Mucosa of descending colon (tissue), 3 donors: Measurements from ENCODE around the gene CEP131. TPM values are rescaled to one million over a fixed set of nuclear protein-coding genes. Genes with fewer than 3 reads are reported as not detected.

Experiments used
- ATAC-seq: fragments of 200-7000 bp; cut with Tn5 transposase; one replicate; pipeline ENCODE4 v1.9.1; 2020; ENCODE audit warnings: mild to moderate bottlenecking, moderate library complexity
- DNase-seq, 3 donors: peaks; one replicate each; pipeline ENCODE4 v3.0.0-alpha.2; 2020
- H3K36me3 ChIP-seq: fragments of 200-600 bp; one replicate; pipeline ENCODE4 v1.8.0; 2021; ENCODE audit warnings: low read depth, mild to moderate bottlenecking
- H3K4me1 ChIP-seq: fragments of 200-600 bp; one replicate; pipeline ENCODE4 v1.8.0; 2021; ENCODE audit warnings: low read depth, mild to moderate bottlenecking
- H3K4me3 ChIP-seq: fragments of 200-600 bp; one replicate; pipeline ENCODE4 v1.8.0; 2021; ENCODE audit warnings: mild to moderate bottlenecking
- H3K9me3 ChIP-seq: fragments of 200-600 bp; one replicate; pipeline ENCODE4 v1.8.0; 2021; ENCODE audit warnings: mild to moderate bottlenecking
- CTCF ChIP-seq: fragments of 200-600 bp; IDR thresholded peaks from one replicate; pipeline ENCODE4 v1.8.0; 2022; ENCODE audit warnings: antibody characterized with exemption, mild to moderate bottlenecking
- intact Hi-C, 2 donors: fragments of 100-400 bp; cut with DNase I in 1 of 2; cut with micrococcal nuclease in 1 of 2; formaldehyde crosslinking; loops; one replicate each; pipeline versions ENCODE4 v1.11.0 to v1.11.1; 2022; cut with DNase I, micrococcal nuclease
- long read RNA-seq, 2 donors: library from polyadenylated mRNA; unstranded; transcript quantifications; one replicate each; pipeline ENCODE4 v2.0.0, GENCODE V29; 2019 to 2021
- total RNA-seq, 3 donors: library from RNA; stranded (reverse); fragmentation: NEBNext Ultra II Directional in 2 of 3; extraction: Animal tissue kit (Norgen Biotek cat#: 25700) in 2 of 3; gene quantifications; one replicate each; pipeline versions ENCODE4 v1.2.1 to v1.2.4, GENCODE V29; 2021 to 2023
- donor health status: DM: no; HTN: no; CAD: no; lungs with moderate emphysema.
- donor health status: DM: no; HTN: no; CAD: no.
- donor health status: DM: no; HTN: yes; CAD: no.

Gene CEP131
- 1 to 10 TPM; 5.7 to 9.3 (median 8.7) TPM for total RNA-seq
- long read RNA-seq, donor 1, transcript CEP131-203 (26 exons, 3,543 nt) = major isoform, 5 of 26 reads
- long read RNA-seq, donor 1, partial matches to known transcripts = 4 of 26 reads
- long read RNA-seq, donor 1, other reads (novel, unspliced or antisense) = 13 of 26 reads
- long read RNA-seq, donor 2, partial matches to known transcripts = 2 of 6 reads
- long read RNA-seq, donor 2, other reads (novel, unspliced or antisense) = 2 of 6 reads

- ATAC-seq (peak; percentile 96), DNase-seq (peak; percentile 98 to 100 (median 99))
- H3K4me1 ChIP-seq = peaks cover 17% of the 10 kb centered on the region
- intact Hi-C loops = no loop called here
- peaks cover 3% of the 10 kb centered on the region for H3K36me3 ChIP-seq
- peak within 1 kb of the TSS; percentile 38 for H3K4me3 ChIP-seq
- no peak for TF ChIP-seq CTCF
- H3K9me3 ChIP-seq = no peaks in the 10 kb centered on the region
These were observed at the start of gene CEP131 for GRCh38 chr17:81222906-81223761. Gene CEP131, minus strand, starts transcription at chr17:81222965. Its CDS starts 2,909 bp downstream, at chr17:81220056.

- intact Hi-C loops = no loop called here
- Histone ChIP-seq H3K4me3 (no peak overlapping the region), H3K4me1 (no peaks in the 10 kb centered on the region), H3K36me3 (no peaks in the 10 kb centered on the region), H3K9me3 (no peaks in the 10 kb centered on the region)
- ATAC-seq = no peak
- DNase-seq = no peak
- no peak for TF ChIP-seq CTCF
These were observed 48.5 kb upstream of the CEP131 start for GRCh38 chr17:81271226-81271625.

GRCh38 chr17:81270279-81270678, 47.5 kb upstream of the CEP131 start:
- intact Hi-C loops = no loop called here
- Histone ChIP-seq H3K4me1 (no peaks in the 10 kb centered on the region), H3K9me3 (no peaks in the 10 kb centered on the region), H3K36me3 (no peaks in the 10 kb centered on the region), H3K4me3 (no peak overlapping the region)
- TF ChIP-seq CTCF = no peak
- DNase-seq (no peak), ATAC-seq (no peak)

GRCh38 chr17:81267390-81268067, 44.8 kb upstream of the CEP131 start:
- no peaks in the 10 kb centered on the region for H3K4me1 ChIP-seq
- ATAC-seq (no peak), DNase-seq (no peak)
- H3K9me3 ChIP-seq = no peaks in the 10 kb centered on the region
- H3K4me3 ChIP-seq = no peak overlapping the region
- no peaks in the 10 kb centered on the region for H3K36me3 ChIP-seq
- intact Hi-C loops = no loop called here
- no peak for TF ChIP-seq CTCF

GRCh38 chr17:81265576-81265975, 42.8 kb upstream of the CEP131 start:
- DNase-seq = no peak
- intact Hi-C loops = no loop called here
- no peak for ATAC-seq
- no peaks in the 10 kb centered on the region for H3K4me1 ChIP-seq
- H3K9me3 ChIP-seq = no peaks in the 10 kb centered on the region
- no peaks in the 10 kb centered on the region for H3K36me3 ChIP-seq
- no peak overlapping the region for H3K4me3 ChIP-seq
- no peak for TF ChIP-seq CTCF
